ENCODE data around the gene KCNQ4. TPM values are rescaled to one million over a fixed set of nuclear protein-coding genes. Genes with fewer than 3 reads are reported as not detected.

KCNQ4 gene
- total RNA-seq, 4 donors from 2014 or later, result 0.28 to 1.6 (median 0.83) TPM

- no peak for TF ChIP-seq CTCF (IDR thresholded peaks at IDR 0.05)
- ATAC-seq (ENCODE audit: low FRiP score) (no peak), DNase-seq (ENCODE audit: low spot score) (no peak)
Observed at GRCh38 chr1:40789661-40790430, 6.3 kb downstream of the KCNQ4 start.

GRCh38 chr1:40792036-40792435, 8.4 kb downstream of the KCNQ4 start:
- no peak for DNase-seq (ENCODE audit: low spot score)
- no peak for ATAC-seq (ENCODE audit: low FRiP score)
- TF ChIP-seq CTCF (IDR thresholded peaks at IDR 0.05), result no peak

GRCh38 chr1:40793617-40794016, 10.0 kb downstream of the KCNQ4 start:
- ATAC-seq (ENCODE audit: low FRiP score) (no peak), DNase-seq (ENCODE audit: low spot score) (no peak)
- TF ChIP-seq CTCF (IDR thresholded peaks at IDR 0.05), result no peak

GRCh38 chr1:40794048-40794447, 10.5 kb downstream of the KCNQ4 start:
- no peak for TF ChIP-seq CTCF (IDR thresholded peaks at IDR 0.05)
- no peak for DNase-seq (ENCODE audit: low spot score)

GRCh38 chr1:40794974-40795715, 11.6 kb downstream of the KCNQ4 start:
- ATAC-seq (ENCODE audit: low FRiP score) (no peak), DNase-seq (ENCODE audit: low spot score) (no peak)
- TF ChIP-seq CTCF (IDR thresholded peaks at IDR 0.05), result no peak

More at GRCh38 chr1:40794048-40794447, 10.5 kb downstream of the KCNQ4 start:
- ATAC-seq (ENCODE audit: low FRiP score), result no peak

GRCh38 chr1:40795811-40796586, 12.4 kb downstream of the KCNQ4 start:
- ATAC-seq (ENCODE audit: low FRiP score), result no peak
- DNase-seq (ENCODE audit: low spot score), result no peak
- no peak for TF ChIP-seq CTCF (IDR thresholded peaks at IDR 0.05)

Measured in omental fat pad (tissue), 4 donors.